OCI-LY7 (cell line): ENCODE results near the gene SYNPO2L. TPM values are rescaled to one million over a fixed set of nuclear protein-coding genes. Genes with fewer than 3 reads are reported as not detected.

ENCODE experiments used
- BruUV-seq: library from RNA; stranded (reverse); fragments of 400-500 nt; replicated peaks from 2 replicates; lab custom pipeline; 2021; lab: Mats Ljungman, UMichigan
- CTCF ChIA-PET: fragments of 300-600 bp; sonication (Branson Sonifier 250); formaldehyde crosslinking; loops from one replicate; lab custom pipeline; 2022; ENCODE audit warnings: antibody characterized with exemption; ENCODE audit not compliant: unreplicated experiment; lab: Charles Lee
- POLR2A ChIA-PET: fragments of 300-600 bp; sonication (Branson Sonifier 250); formaldehyde crosslinking; loops from one replicate; lab custom pipeline; 2022; ENCODE audit warnings: antibody characterized with exemption; lab: Charles Lee
- DNase-seq: peaks from one replicate; pipeline ENCODE4 v3.0.0-alpha.2; 2015; ENCODE audit warnings: low spot score
- H2AFZ ChIP-seq: fragments of 200-600 bp; sonication (generic), shearing (Covaris generic); 2 replicates; pipeline ENCODE4 v1.6.1; 2014; ENCODE audit warnings: mild to moderate bottlenecking, antibody characterized with exemption, low read length, moderate library complexity
- H3K27ac ChIP-seq: fragments of 200-600 bp; sonication (generic); 2 replicates; pipeline ENCODE4 v1.5.1; 2014; ENCODE audit warnings: mixed run types, low read depth, mild to moderate bottlenecking, moderate library complexity, low read length, inconsistent platforms; ENCODE audit not compliant: poor library complexity, severe bottlenecking
- H3K36me3 ChIP-seq: fragments of 200-600 bp; sonication (generic); 2 replicates; pipeline ENCODE4 v1.6.1; 2014; ENCODE audit warnings: mild to moderate bottlenecking, antibody characterized with exemption, low read length, moderate library complexity, mixed read lengths; ENCODE audit not compliant: insufficient read depth
- H3K4me1 ChIP-seq: fragments of 200-600 bp; sonication (generic); 2 replicates; pipeline ENCODE4 v1.5.1; 2014; ENCODE audit warnings: mild to moderate bottlenecking, low read length; ENCODE audit not compliant: insufficient read depth, poor library complexity, severe bottlenecking
- H3K4me2 ChIP-seq: fragments of 200-600 bp; sonication (generic); 2 replicates; pipeline ENCODE4 v1.6.1; 2014; ENCODE audit warnings: mild to moderate bottlenecking, low read length
- H3K4me3 ChIP-seq: fragments of 200-600 bp; sonication (generic); 2 replicates; pipeline ENCODE4 v1.5.1; 2014; ENCODE audit warnings: mild to moderate bottlenecking, low read depth, low read length; ENCODE audit not compliant: poor library complexity, severe bottlenecking
- H3K79me2 ChIP-seq: fragments of 200-600 bp; sonication (generic); 2 replicates; pipeline ENCODE4 v1.6.1; 2016; ENCODE audit warnings: low read depth, mild to moderate bottlenecking, low read length, moderate library complexity, mixed read lengths; ENCODE audit not compliant: insufficient read depth
- H3K9me2 ChIP-seq: fragments of 200-600 bp; sonication (generic); 2 replicates; pipeline ENCODE4 v1.6.1; 2016; ENCODE audit warnings: mild to moderate bottlenecking, low read length, mixed read lengths; ENCODE audit not compliant: insufficient read depth
- H3K9me3 ChIP-seq: fragments of 200-600 bp; sonication (generic); 2 replicates; pipeline ENCODE4 v1.6.1; 2014; ENCODE audit warnings: mild to moderate bottlenecking, mixed run types, low read length, mixed read lengths
- H4K20me1 ChIP-seq: fragments of 200-600 bp; sonication (generic); 2 replicates; pipeline ENCODE4 v1.6.1; 2014; ENCODE audit warnings: mild to moderate bottlenecking, antibody characterized with exemption, low read length, moderate library complexity, mixed read lengths; ENCODE audit not compliant: insufficient read depth
- EZH2phosphoT487 ChIP-seq: fragments of 200-600 bp; sonication (generic); IDR thresholded peaks from 2 replicates; pipeline ENCODE4 v1.6.1; 2018; ENCODE audit warnings: low read depth, borderline replicate concordance, mild to moderate bottlenecking, mixed run types, antibody characterized with exemption, low read length, moderate library complexity, mixed read lengths
- intact Hi-C: fragments of 100-400 bp; cut with micrococcal nuclease; formaldehyde crosslinking; loops from one replicate; pipeline ENCODE4 v1.10.0; 2022; ENCODE audit not compliant: unreplicated experiment
- total RNA-seq, 2 experiments: library from RNA; depleted of rRNA in 1 of 2; stranded (reverse); fragments of >200 nt in 1 of 2; shearing (Covaris generic) in 1 of 2; gene quantifications; 2 replicates each; pipeline ENCODE4 v1.2.3, GENCODE V29; 2014 to 2022
- TF ChIP-seq, protein P1 (sequence below): fragments of 200-600 bp; sonication (generic); conservative IDR thresholded peaks from 2 replicates; pipeline ENCODE4 v1.5.1; 2014; ENCODE audit warnings: mild to moderate bottlenecking, antibody characterized with exemption, low read length, moderate library complexity, mixed read lengths

SYNPO2L gene
- total RNA-seq, 2 experiments from 2014 or later = not detected

DNA sequence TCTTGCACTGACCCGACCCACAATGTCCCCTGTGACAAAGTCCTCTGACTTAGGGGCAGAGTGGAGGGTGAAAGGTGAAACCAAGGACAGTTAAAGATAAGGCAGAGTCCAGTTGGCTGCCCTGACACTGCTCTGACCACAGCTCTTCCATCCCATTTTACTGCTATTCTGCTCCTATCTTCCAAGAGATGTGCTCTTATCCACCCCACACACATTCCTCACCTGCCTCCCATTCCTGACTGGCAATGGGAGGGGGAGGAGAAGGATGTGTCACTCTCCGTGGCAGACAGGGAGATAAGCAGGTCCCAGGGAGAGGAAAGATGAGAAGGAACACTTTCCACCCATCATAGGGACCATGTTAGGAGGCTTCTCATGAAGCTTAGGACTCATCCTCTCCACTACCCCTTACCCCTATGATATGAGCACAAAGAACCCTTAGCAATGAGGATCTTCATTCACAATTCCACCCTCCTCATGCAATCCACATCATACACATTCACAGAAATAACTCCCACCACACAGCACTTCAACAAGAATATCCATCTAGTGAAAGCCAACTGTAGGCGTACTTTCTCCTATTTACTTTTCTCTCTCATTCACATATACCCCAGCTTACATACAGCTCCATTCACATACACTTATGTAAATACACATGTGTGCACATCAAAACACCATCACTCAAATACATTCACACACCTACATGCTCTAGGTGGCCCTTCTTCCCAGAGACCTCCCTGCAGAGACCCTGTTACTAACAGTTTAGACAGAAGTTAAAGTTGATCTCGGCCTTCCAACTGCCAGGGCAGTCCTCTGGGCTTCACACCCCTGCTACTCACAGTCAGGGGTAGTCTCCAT is 6.6 kb downstream of the SYNPO2L start:
- no peaks in the 10 kb centered on the region for H3K36me3 ChIP-seq
- H3K9me3 ChIP-seq = no peaks in the 10 kb centered on the region
- POLR2A ChIA-PET = interaction anchor here (0.5 kb wide), 2 partner anchors 232 to 236 kb away, joined by 5 to 7 read pairs; no protein-coding TSS in a partner anchor
- no peak overlapping the region for H3K27ac ChIP-seq
- BruUV-seq = no TSS peak
- H3K4me1 ChIP-seq = no peaks in the 10 kb centered on the region
- no peak overlapping the region for H3K4me3 ChIP-seq
- no peaks in the 10 kb centered on the region for H3K79me2 ChIP-seq
- H3K4me2 ChIP-seq = no peak overlapping the region
- intact Hi-C loops = no loop called here
- no peaks in the 10 kb centered on the region for H3K9me2 ChIP-seq
- H4K20me1 ChIP-seq = no peaks in the 10 kb centered on the region
- CTCF ChIA-PET = no interaction called here
- TF ChIP-seq, protein P1, sequence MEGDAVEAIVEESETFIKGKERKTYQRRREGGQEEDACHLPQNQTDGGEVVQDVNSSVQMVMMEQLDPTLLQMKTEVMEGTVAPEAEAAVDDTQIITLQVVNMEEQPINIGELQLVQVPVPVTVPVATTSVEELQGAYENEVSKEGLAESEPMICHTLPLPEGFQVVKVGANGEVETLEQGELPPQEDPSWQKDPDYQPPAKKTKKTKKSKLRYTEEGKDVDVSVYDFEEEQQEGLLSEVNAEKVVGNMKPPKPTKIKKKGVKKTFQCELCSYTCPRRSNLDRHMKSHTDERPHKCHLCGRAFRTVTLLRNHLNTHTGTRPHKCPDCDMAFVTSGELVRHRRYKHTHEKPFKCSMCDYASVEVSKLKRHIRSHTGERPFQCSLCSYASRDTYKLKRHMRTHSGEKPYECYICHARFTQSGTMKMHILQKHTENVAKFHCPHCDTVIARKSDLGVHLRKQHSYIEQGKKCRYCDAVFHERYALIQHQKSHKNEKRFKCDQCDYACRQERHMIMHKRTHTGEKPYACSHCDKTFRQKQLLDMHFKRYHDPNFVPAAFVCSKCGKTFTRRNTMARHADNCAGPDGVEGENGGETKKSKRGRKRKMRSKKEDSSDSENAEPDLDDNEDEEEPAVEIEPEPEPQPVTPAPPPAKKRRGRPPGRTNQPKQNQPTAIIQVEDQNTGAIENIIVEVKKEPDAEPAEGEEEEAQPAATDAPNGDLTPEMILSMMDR = no peak
- TF ChIP-seq EZH2phosphoT487 = no peak
- no peak for DNase-seq
- no peak overlapping the region for H2AFZ ChIP-seq

- Histone ChIP-seq H3K9me3 (no peaks in the 10 kb centered on the region), H2AFZ (no peak overlapping the region), H3K4me3 (no peak overlapping the region), H3K36me3 (no peaks in the 10 kb centered on the region), H3K79me2 (no peaks in the 10 kb centered on the region), H3K4me1 (peaks cover 5% of the 10 kb centered on the region), H3K27ac (no peak overlapping the region), H3K4me2 (no peak overlapping the region), H3K9me2 (no peaks in the 10 kb centered on the region), H4K20me1 (no peaks in the 10 kb centered on the region)
- no peak for DNase-seq
- ChIA-PET CTCF (no interaction called here), POLR2A (no interaction called here)
- intact Hi-C loops = no loop called here
- no peak for TF ChIP-seq EZH2phosphoT487
- TF ChIP-seq, protein P1 = no peak
- BruUV-seq = no TSS peak
Observed at GRCh38 chr10:73647875-73648651, 7.8 kb downstream of the SYNPO2L start.
